Activated CD4-positive, alpha-beta T cell treated with anti-CD3 and anti-CD28 coated beads, Interleukin-2, amount 50 U/mL, for 4 hours (primary cell): ENCODE results near the gene DNAH6.
A peak's percentile ranks its signal among the peaks of the same experiment; 100 is the strongest.

Experiments used
- DNase-seq, 2 experiments: peaks; one replicate each; pipeline ENCODE4 v3.0.0-alpha.2; 2020

DNAH6 gene

DNA sequence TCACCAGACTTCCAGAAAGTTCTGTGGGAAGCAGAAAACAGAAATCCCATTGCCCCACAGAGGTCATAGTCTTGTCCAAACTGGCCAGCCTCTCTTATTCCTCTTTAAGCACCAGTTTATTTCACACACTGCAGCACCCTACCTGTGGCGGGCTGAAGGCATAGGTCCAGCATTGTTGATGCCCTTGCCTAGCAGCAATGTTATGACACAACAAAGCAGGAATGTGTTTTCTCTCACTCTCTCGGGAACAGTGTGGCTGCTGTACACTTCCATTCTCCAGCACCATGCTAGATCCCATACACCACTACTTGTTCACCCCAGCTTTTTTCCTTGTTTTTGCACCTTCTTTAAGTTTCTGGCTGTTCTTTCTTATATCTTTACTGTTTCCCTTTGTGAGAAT lies 181.6 kb downstream of the DNAH6 start:
- DNase-seq: no peak

DNA sequence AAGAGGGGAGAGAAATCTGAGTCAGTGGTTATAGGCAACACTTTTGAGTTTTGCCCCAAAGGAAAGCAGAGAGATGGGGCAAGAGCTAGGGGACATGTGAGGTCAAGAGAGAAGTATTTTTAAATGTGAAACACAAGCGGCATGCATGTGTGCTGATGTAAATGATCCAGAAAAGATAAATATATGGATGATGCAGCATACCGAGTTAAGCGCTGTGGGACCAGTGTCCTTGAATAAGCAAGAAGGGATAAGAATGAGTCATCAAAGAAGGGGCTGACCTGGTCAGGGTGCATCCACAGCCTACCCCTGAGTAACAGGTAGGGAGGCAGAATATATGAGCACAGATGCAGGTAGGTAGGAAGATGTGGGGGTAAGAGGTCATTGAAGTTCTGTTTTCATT lies 183.7 kb downstream of the DNAH6 start:
- DNase-seq: no peak

DNA sequence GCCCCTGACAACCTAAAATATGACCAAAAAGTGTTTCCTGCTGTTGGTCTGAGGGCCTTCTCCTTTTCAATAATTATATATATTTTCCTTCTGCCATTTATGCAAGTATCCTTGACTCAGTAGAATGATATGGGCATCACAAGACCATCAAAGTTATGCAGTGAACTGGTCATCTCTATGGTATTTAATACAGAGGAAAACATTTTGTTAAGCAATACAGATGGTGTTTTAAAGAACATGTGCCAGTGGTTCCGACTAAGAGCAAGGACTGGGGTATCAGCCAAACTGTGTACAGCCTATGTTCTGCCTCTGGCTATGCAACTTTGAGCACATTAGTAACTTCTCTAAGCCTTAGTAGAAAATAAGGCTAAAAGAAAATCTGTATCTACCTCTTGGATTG lies 185.6 kb downstream of the DNAH6 start:
- DNase-seq: no peak

DNA sequence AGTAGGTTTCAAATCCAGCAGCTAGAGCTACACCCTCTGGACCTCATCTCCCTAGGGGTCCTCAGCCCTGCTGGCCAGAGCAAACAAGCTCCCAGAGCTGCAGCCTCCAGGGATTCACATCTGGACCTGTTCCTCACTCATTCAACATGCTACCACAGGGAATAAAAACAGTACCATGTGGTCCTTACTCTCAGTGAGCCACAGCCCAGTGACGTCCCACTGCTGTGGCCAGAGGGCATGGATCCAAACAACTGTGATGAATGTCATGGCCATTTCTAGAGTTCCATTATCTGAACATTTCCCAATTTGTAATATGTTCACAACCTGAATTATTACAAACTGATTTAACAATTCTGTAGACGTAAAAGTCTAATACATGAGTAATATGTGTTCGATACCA lies 186.6 kb downstream of the DNAH6 start:
- DNase-seq: no peak

DNA sequence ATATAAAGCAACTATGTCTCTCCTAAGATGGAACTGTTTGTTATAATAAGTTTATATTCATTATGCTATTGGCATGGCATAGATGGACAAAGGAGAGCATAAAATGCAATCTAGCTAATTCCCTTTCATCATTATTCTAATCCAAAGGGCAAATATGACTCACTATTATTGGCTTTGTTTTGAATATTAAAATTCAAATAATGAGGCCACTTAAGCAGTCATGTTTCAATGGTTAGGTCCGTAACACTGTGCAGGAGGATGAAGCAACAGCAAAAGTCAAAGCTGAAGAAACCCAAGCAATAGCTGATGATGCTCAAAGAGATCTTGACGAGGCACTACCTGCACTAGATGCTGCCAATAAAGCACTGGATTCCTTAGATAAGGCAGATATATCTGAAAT lies 187.5 kb downstream of the DNAH6 start:
- no peak for DNase-seq

DNA sequence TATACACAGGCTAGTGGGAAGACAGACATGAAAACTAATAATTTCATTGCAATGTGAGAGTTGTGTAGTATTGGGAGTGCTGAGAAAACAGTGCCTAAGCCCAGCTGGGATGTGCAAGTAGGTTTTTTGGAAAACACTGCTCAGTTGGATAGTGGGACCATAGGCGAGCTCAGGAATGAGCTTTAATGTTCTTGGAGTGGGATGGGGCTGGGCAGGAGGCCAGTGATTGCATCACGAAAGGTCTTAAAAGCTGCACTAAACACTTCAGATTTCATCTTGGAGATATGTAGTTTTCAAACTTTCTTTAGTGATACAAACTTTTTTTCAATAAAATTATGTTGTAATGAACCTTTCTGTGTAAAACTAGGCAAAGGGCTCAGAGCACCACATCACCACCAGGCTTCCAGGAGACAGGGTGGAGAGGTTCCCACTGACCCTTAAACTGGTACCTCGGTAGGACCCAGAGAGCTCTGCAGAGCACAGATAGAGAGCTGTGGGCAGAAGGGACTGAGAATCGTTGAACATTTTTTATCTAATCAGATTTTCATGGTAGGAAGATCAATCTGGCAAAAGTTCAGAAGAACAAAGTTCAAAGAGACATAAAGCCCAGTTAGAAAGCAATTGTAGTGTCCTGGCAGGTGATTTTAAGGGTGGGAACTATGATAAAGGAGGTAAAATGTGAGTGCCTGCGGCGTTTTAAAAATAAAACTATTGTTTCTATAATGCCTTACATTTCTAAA lies 188.4 kb downstream of the DNAH6 start:
- DNase-seq: no peak

DNA sequence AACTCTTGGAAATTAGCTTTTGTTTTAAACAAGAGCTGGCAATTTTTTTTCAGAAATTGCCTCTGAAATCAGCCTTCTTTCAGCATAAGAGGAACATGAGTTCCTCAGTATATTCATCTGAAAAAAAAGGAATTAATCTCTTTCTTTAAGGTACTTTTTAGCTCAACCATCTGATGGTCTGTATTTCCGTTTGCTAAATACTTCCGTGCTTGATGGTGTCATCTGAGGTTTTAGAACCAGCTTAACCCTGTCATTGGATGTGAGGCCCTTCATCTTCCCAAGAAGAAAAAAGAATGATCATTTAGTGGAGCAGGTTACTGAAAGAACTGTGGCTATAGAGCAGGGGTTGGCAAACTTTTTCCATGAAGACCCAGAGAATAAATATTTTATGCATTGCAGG lies 189.6 kb downstream of the DNAH6 start:
- DNase-seq: no peak

DNA sequence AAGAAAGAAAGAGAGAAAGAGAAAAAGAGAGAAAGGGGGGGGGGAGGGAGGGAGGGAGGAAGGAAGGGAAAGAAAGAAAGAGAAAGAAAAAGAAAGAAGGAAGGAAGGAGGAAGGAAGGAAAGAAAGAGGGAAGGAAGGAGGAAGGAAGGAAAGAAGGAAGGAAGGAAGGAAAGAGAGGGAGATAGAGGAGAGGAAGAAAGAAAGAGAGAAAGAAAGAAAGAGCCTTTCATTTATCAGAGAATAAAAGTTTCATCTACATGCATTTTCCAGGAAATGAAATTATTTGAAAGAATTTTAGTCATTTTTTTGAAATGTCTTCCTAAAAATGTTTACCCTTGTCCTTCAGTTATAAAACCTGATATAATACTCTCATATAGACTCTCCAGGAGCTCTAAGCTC lies 192.1 kb downstream of the DNAH6 start:
- no peak for DNase-seq

DNA sequence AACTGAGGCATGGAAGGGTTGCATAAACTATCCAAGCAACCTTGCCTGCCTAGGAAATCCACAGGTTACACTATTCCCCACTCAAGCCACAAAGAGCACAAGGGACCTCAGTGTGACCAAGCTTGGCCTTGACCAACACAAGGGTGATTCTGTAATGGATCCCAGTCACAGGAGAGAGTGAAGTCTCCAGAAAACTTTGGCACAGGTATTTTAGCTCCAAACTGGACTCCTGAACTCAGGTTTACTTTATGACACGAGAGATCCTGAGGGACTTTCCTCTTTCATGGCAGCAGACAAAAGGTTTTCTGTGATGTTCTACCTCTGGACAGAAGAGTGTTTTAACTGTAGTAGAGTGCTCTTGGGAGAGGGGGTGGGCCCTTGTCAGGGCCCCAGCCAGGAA lies 195.4 kb downstream of the DNAH6 start:
- DNase-seq: no peak

DNA sequence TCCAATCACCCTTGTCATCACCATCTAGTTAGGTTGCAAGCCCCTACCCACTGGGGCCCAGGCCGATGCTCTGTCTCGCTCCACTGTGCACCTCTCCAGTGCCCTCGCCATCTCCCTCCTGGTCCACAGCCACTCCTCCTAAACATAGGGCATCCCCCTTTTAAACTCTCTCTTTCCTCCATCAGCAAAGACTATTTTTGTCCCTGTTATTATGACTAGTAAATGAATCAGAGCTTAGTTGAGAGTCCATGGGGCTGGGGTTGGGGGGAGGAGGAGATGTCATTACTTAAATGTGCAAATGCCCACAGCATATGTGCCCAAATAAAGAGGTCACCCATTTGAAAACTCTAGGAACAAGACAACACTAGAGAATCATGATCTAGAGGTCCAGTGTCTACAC lies 197.1 kb downstream of the DNAH6 start:
- no peak for DNase-seq

DNA sequence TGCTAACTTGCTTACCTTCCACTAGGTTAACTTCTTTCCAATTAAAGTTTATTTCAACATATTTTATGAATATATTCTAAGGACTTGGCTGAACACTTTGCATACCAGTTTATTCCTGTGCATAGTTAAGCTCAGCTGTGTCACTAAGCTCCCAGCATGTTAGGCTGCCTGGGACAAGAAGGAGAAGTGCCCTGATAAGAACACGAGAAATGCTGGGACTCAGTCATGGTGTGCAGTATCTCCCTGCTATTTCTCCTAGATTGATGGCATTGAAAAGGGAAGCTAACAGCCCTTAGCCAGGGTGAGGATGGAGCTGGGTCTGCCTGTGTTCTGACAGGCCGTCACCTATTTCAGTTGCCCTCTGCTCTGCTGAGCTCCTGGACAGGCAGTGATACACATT lies 200.3 kb downstream of the DNAH6 start:
- DNase-seq: no peak

DNA sequence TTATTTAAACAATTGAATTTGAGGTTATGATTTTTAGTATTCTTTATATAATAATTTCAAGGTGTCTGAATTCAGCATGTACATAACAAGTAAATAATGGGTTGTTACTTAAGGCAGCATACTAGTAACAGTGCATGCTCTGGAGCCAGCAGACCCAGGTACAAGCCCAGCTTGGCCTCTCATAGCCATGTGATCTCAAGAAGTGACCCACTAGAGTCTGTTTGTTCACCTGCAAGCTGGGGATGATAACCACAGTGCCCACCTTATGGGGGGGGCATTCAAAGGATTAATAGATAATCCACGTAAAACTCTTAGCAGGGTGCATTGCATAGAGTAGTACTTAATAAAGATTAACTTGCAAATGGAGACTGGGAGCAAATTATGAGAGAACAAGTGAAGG lies 201.0 kb downstream of the DNAH6 start:
- DNase-seq: no peak

DNA sequence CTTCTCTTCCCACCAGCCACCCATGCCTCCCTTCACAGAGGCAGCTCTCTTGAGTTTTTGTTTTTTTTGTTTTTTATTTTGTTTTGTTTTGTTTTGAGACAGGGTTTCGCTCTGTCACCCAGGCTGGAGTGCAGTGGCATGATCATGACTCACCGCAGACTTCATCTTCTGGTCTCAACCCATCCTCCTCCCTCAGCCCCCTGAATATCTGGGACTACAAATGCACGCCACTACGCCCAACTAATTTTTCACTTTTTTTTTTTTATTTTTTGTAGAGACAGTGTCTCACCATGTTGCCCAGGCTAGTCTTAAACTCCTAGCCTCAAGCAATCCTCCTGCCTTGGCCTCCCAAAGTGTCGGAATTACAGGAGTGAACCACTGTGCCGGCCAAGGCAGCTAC lies 203.1 kb downstream of the DNAH6 start:
- no peak for DNase-seq

DNA sequence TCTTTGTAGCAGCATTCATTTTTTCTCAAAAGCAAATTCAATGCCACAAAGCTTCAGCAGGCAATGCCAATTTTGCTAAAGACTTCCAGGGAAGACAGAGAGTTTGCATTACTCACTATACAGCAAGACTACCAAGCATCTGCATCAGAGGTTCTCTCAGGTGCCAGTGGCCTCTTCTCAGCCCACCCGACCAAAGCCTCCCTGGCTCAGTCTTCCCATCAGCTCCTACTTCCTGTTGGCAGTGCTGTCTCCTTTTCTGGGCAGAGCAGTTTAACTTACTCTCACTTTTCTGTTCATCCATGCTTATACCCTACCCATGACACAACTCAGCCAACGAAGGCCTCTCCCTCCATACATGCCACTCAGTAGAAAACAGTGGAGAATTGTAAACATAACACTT lies 207.5 kb downstream of the DNAH6 start:
- no peak for DNase-seq

DNA sequence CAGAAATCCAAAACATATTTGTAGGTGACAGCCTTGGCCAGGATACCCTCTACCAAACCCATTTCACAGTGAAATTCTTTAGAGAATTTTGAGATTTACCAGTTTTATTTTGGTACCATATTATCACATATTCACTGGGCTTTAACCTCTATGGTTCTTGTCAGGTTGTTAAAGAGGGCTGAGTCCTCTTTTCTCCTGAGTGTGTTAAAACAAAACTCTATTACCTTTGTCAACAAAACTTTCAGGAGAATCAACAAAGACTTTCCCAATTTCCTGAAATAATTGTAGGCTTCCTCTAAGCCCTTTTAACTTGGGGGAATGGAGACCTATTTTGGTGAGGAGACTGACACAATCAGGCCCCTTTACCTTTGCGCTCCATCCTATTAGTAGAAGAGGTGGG lies 209.4 kb downstream of the DNAH6 start:
- DNase-seq: no peak

DNA sequence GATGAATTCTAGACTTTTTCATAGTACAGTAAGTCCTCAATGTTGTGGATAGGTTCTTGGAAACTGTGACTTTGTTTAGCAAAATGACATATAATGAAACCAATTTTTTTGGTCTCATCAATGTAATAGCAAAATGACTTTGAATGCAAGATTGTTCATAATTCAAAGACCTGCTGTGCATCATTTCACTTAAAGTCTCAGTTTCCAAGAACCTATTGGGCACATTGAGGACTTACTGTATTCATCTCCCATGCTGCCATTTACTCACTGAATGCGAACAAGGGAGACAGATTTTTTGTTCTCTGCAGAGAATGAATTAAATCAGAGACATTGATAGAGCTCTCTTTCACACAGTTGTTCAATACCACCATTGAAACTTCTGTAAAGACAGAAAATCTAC lies 211.0 kb downstream of the DNAH6 start:
- no peak for DNase-seq

DNA sequence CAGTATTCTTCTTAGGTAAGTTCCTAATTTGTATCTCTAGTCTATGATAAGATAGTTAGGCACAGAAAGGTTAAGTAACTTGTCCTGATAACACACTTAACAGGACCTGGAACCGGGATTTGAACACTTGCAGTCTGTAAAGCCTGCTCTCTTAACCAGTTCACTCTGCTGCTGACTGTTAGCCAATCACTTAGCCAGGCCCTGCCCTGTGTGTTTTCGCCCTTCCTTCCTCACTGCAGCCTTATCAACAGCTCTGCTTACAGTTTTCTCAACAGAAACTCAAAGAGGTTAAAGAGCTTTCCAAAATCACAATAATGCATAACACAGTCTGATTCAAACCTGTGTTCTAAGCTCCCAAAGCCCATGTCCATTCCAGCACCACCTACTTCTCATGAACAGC lies 212.9 kb downstream of the DNAH6 start:
- DNase-seq: no peak

DNA sequence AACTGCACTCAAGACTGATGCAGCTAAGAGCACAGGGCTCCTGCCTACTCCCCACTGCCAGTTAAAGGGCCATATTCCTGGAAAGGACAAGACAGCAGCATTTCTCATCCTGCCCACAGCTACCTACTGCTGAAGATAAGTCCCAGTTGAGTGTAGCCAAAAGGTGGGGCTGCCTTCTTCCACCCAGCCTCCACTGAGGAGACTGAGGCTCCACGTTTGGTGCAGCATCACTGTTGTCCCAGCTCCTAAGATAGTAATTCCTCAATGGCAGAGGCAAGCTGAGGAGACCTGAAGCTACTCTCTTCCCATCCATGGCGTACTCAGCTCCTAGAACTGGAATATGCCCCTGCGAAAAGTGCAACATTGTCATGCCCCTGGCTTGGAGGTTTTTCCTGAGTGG lies 214.9 kb downstream of the DNAH6 start:
- DNase-seq: no peak

DNA sequence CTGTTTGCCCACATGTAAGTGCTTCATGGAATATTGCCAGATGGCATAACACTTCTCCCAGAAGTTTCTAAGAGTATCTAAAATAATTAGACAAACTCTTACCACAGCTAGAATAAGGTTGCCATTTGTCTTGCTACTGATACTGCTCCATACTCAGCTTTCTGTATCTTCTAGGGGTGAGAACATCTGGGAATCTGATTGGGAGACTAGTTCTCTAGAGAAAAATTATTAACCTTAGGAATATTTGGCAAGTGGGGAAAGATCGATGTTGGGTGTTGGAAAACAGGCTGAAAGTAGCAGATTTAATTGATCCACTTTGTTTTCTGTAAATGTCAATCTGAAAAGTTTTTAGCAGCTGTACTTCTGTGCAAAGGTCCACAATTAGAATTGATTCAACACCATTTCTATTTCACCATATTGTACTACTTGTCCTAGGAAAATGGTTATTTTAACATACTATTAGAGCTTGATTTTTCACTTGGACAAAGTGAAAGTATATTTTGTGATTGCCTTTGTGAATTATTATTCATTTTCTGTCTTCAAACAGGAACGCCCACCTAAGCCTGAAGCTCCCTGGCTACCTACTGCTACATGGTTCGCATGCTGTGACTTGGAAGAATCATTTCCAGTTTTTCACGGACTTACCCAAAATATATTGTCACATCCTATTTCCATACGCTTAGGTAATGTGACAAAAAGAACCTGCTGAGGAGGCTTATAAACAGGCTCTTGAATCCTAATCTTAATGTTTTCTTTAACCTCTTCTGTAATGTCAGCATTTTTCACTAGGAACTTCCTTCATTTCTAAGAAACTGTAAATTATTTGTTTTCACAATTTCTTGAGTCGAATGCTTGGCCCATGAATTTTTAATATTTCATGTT lies 216.8 kb downstream of the DNAH6 start:
- no peak for DNase-seq

DNA sequence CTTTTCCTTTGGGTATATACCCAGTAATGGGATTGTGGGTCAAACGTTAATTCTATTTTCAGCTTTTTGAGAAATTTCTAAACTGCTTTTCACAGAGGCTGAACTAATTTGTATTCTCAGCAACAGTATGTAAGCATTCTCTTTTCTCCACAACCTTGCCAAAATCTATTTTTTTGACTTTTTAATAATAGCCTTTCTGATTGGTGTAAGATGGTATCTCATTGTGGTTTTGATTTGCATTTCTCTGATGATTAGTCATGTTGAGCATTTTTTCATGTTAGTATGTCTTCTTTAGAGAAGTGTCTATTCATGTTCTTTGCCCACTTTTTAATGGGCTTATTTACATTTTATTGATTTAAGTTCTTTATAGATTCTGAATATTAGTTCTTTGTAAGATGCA lies 219.1 kb downstream of the DNAH6 start:
- no peak for DNase-seq

DNA sequence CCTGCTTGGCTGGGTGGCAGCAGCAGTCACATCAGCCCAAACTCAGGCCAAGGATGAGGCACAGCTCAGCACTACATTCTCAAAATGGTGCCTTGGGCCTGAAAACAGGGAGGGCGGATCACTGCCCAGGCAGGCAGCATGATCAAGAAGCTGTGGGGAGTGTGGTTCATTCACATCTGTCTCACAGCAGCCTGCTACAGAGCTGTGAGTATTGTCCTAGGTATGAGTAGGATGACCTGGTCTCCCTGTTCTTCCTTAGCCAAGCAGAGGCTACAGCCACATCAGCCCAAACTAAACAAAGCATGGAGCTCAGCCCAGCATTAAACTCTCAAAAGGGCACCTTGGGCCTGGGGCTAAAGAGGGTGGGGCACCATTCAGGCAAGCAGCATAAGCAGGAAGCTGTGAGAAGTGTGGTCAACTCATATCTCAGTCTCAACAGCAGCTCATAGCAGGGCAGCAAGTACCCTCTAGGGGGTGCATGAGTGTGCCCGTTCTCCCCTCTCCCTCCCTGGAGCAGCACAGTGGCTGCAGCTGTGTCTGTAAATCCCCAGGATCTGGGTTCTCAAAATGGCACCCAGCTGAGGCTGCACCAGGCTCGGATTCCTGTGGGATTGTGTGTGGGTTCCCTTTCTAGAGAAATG lies 225.0 kb downstream of the DNAH6 start:
- peak; percentile 21 to 27 for DNase-seq

DNA sequence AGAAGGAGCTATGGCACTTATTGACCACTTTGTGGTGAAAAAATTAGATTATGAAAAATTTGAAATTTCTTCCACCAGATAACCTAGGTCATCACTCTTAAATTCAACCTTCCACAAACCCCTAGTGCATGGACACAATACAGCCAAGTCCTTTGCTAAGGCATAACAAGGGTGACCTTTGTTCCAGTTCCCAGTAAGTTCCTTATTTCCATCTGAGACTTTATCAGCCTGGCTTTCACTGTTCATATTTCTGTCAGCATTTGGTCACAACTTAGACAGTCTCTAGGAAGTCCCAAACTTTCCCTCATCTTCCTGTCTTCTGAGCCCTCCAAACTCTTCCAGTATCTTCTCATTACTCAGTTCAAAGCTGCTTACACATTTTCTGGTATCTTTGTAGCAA lies 232.0 kb downstream of the DNAH6 start:
- DNase-seq: no peak

DNA sequence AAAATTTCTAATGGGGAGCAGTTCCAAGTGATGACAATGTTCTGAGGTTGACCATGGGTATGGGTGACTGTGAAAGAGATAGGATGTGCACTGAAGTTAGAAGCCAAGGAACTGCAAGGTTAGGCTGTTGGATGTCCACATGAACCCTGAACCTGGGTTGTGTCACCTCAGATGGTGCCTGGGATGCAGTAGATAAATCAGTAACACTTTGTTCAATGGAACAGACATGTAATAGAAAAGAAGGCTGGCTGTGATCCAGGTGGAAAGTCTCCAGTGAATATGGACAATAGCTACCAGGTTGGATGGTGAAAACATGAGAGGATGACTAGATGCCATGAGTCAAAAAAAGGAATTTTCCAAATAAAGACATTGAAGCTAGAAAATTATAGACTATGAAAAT lies 233.1 kb downstream of the DNAH6 start:
- DNase-seq: no peak

DNA sequence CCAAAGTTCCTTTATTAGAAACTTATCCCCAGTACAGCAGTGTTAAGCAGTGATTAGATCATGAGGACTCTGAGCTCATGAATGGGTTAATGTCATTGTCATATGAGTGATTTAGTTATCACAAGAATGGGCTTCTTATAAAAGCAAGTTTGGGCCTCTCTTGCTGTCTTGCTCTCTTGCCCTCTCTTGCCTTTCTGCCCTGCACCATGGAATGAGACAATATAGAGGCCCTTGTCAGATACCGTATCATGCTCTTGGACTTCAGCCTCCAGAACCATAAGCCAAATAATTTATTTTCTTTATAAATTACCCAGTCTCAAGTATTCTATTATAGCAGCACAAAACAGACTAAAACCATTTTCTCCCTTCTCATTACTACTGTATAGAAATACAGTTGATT lies 238.8 kb downstream of the DNAH6 start:
- DNase-seq: no peak
